Posterior vena cava (tissue), 2 donors: ENCODE measurements around the gene INO80. TPM values are rescaled to one million over a fixed set of nuclear protein-coding genes. Genes with fewer than 3 reads are reported as not detected.

Source experiments
- DNase-seq: peaks from one replicate; pipeline ENCODE4 v3.0.0-alpha.2; 2020; ENCODE audit warnings: low spot score
- intact Hi-C, 2 donors: fragments of 100-400 bp; cut with DNase I; formaldehyde crosslinking; loops; one replicate each; pipeline versions ENCODE4 v1.14.1 to v1.14.2; 2022 to 2023
- total RNA-seq, 2 donors: library from RNA; stranded (reverse); fragmentation: NEBNext Ultra II Directional; extraction: Animal tissue kit (Norgen Biotek cat#: 25700); gene quantifications; one replicate each; pipeline ENCODE4 v1.2.1, GENCODE V29; 2021
- donor health status: DM: yes; HTN: yes; CAD: no.
- donor health status: DM: yes; HTN: yes; CAD: no.

INO80 gene
- total RNA-seq, 2 donors from 2014 or later, result 21.4 to 25.5 TPM

- DNase-seq, result no peak
- intact Hi-C loops, result no loop called here
These were observed 98.9 kb downstream of the INO80 start for GRCh38 chr15:41017066-41017735.

- DNase-seq, result no peak
- intact Hi-C loops, result no loop called here
These were observed 102.2 kb downstream of the INO80 start for GRCh38 chr15:41013691-41014414.

- DNase-seq, result no peak
- intact Hi-C loops, result no loop called here
These were observed 104.8 kb downstream of the INO80 start for GRCh38 chr15:41011055-41011815.

GRCh38 chr15:41010345-41010744, 105.7 kb downstream of the INO80 start:
- intact Hi-C loops, result no loop called here
- no peak for DNase-seq

GRCh38 chr15:41006479-41006878, 109.6 kb downstream of the INO80 start:
- intact Hi-C loops, result no loop called here

GRCh38 chr15:41004490-41004889, 111.6 kb downstream of the INO80 start:
- intact Hi-C loops, result no loop called here
- no peak for DNase-seq

More at GRCh38 chr15:41006479-41006878, 109.6 kb downstream of the INO80 start:
- DNase-seq, result no peak

GRCh38 chr15:41001524-41002214, 114.4 kb downstream of the INO80 start:
- intact Hi-C loops, result no loop called here
- DNase-seq, result no peak

GRCh38 chr15:40999190-40999589, 116.9 kb downstream of the INO80 start:
- intact Hi-C loops, result loop anchor here in 1 of 2 donors (5.0 kb wide), 1 partner anchor 1057 kb away; no protein-coding TSS in a partner anchor

GRCh38 chr15:40995656-40996055, 120.4 kb downstream of the INO80 start:
- intact Hi-C loops, result loop anchor here in 1 of 2 donors (5.0 kb wide), 1 partner anchor 1053 kb away; no protein-coding TSS in a partner anchor
- DNase-seq, result no peak

More at GRCh38 chr15:40999190-40999589, 116.9 kb downstream of the INO80 start:
- DNase-seq, result no peak

- DNase-seq, result no peak
- intact Hi-C loops, result no loop called here
These were observed 123.3 kb downstream of the INO80 start for GRCh38 chr15:40992825-40993224.

GRCh38 chr15:40992241-40992741, 123.8 kb downstream of the INO80 start:
- intact Hi-C loops, result no loop called here

GRCh38 chr15:40991355-40991754, 124.7 kb downstream of the INO80 start:
- no peak for DNase-seq
- intact Hi-C loops, result no loop called here

More at GRCh38 chr15:40992241-40992741, 123.8 kb downstream of the INO80 start:
- no peak for DNase-seq

- intact Hi-C loops, result no loop called here
- DNase-seq, result no peak
These were observed 125.3 kb downstream of the INO80 start for GRCh38 chr15:40990789-40991188.

GRCh38 chr15:40990080-40990479, 126.0 kb downstream of the INO80 start:
- intact Hi-C loops, result no loop called here
- DNase-seq, result no peak

- intact Hi-C loops, result no loop called here
- DNase-seq, result no peak
These were observed 127.9 kb downstream of the INO80 start for GRCh38 chr15:40988156-40988555.

GRCh38 chr15:40986820-40987219, 129.3 kb downstream of the INO80 start:
- no peak for DNase-seq
- intact Hi-C loops, result no loop called here

GRCh38 chr15:40985541-40986330, 130.3 kb downstream of the INO80 start:
- intact Hi-C loops, result no loop called here
- DNase-seq, result no peak

- DNase-seq, result no peak
- intact Hi-C loops, result no loop called here
These were observed 131.1 kb downstream of the INO80 start for GRCh38 chr15:40984964-40985363.
